Chondrocyte (in vitro differentiated cells): ENCODE results near the gene GPER1. TPM values are rescaled to one million over a fixed set of nuclear protein-coding genes. Genes with fewer than 3 reads are reported as not detected.
A peak's percentile ranks its signal among the peaks of the same experiment; 100 is the strongest.
"Not testable (repeated sequence)": the region's sequence is repeated elsewhere in the genome, so short reads cannot be mapped to it uniquely, and the experiment has no call there.

ENCODE experiments used
- DNase-seq: peaks from one replicate; pipeline ENCODE4 v3.0.0; 2021; ENCODE audit warnings: mixed read lengths, low spot score
- H3K27ac Mint-ChIP-seq: one replicate; pipeline ENCODE4 v1.8.0; 2021; ENCODE audit warnings: mild to moderate bottlenecking, moderate library complexity, mixed read lengths; ENCODE audit not compliant: unreplicated experiment
- H3K27me3 Mint-ChIP-seq: 2 replicates; pipeline ENCODE4 v1.8.0; 2021; ENCODE audit warnings: low read depth, mixed read lengths
- H3K36me3 Mint-ChIP-seq: 2 replicates; pipeline ENCODE4 v1.8.0; 2021; ENCODE audit warnings: low read depth, mixed read lengths
- H3K4me1 Mint-ChIP-seq: 2 replicates; pipeline ENCODE4 v1.8.0; 2021; ENCODE audit warnings: low read depth, mild to moderate bottlenecking, mixed read lengths
- H3K4me3 Mint-ChIP-seq: one replicate; pipeline ENCODE4 v1.8.0; 2021; ENCODE audit warnings: mild to moderate bottlenecking, moderate library complexity, mixed read lengths; ENCODE audit not compliant: unreplicated experiment
- H3K9me3 Mint-ChIP-seq: 2 replicates; pipeline ENCODE4 v1.8.0; 2021; ENCODE audit warnings: low read depth, mixed read lengths
- total RNA-seq: library from RNA; stranded (reverse); gene quantifications from 3 replicates; pipeline ENCODE4 v1.2.1, GENCODE V29; 2021
- TF ChIP-seq, protein P1 (sequence below): fragments of 200-600 bp; sonication (generic); IDR thresholded peaks from 2 replicates; pipeline ENCODE4 v1.5.0; 2021; ENCODE audit warnings: antibody characterized with exemption, mild to moderate bottlenecking, moderate library complexity

The GPER1 gene
- total RNA-seq, 1 donor from 2014 or later: 9.9 TPM

DNA sequence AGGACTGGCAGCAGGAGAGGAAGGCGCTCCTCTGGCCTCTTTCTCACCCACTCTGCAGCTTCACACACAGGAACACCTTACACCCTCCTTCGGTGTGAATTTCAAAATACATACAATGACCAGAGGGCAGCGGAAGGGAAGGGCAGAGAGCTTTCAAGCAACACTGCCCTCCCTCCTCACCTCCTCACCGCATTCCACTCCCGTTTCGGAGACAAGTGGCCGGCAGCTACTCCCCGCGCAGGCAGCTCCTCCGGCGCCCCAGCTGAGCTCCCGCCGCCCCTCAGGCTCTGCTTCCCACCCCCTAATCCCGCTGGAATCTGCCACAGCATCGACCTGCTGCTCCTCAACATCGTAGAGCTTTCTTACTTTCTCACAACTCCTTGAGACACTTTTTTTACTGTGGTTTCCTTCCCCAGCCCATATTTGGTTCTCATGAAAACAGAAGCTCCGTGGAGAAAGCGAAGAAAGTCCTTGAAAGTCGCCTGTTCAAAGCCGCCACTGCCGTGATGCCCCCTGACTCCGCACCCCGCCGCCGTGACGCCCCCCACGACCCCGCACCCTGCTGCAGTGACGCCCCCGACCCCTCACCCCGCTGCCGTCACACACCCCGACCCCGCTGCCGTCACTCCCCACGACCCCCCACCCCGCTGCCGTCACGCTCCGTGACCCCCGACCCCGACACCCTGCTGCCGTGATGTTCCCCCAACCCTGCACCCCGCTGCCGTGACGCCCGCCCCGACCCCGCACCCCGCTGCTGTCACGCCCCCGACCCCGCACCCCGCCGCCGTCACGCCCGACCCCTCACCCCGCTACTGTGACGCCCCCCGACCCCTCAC, 14.6 kb upstream of the GPER1 start:
- H3K4me1 Mint-ChIP-seq: peaks cover 5% of the 10 kb centered on the region
- DNase-seq: no peak
- H3K36me3 Mint-ChIP-seq: no peaks in the 10 kb centered on the region
- TF ChIP-seq, protein P1, sequence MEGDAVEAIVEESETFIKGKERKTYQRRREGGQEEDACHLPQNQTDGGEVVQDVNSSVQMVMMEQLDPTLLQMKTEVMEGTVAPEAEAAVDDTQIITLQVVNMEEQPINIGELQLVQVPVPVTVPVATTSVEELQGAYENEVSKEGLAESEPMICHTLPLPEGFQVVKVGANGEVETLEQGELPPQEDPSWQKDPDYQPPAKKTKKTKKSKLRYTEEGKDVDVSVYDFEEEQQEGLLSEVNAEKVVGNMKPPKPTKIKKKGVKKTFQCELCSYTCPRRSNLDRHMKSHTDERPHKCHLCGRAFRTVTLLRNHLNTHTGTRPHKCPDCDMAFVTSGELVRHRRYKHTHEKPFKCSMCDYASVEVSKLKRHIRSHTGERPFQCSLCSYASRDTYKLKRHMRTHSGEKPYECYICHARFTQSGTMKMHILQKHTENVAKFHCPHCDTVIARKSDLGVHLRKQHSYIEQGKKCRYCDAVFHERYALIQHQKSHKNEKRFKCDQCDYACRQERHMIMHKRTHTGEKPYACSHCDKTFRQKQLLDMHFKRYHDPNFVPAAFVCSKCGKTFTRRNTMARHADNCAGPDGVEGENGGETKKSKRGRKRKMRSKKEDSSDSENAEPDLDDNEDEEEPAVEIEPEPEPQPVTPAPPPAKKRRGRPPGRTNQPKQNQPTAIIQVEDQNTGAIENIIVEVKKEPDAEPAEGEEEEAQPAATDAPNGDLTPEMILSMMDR: no peak
- H3K4me3 Mint-ChIP-seq: no peak overlapping the region
- no peak overlapping the region for H3K27ac Mint-ChIP-seq
- H3K27me3 Mint-ChIP-seq: no peaks in the 10 kb centered on the region
- H3K9me3 Mint-ChIP-seq: no peaks in the 10 kb centered on the region

DNA sequence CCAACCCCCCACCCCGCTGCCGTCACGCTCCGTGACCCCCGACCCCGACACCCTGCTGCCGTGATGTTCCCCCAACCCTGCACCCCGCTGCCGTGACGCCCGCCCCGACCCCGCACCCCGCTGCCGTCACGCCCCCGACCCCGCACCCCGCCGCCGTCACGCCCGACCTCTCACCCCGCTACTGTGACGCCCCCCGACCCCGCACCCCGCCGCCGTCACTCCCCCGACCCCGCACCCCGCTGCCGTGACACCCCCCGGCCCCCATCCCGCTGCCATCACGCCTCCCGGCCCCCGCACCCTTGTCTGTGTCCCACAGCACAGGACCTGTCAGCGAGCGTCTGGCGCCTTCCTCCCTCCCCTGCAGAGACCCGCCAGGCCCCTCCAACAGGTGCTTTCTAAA, 13.9 kb upstream of the GPER1 start:
- not testable (repeated sequence) for H3K4me1 Mint-ChIP-seq, H3K9me3 Mint-ChIP-seq, H3K4me3 Mint-ChIP-seq, H3K27me3 Mint-ChIP-seq, DNase-seq, H3K27ac Mint-ChIP-seq, H3K36me3 Mint-ChIP-seq

DNA sequence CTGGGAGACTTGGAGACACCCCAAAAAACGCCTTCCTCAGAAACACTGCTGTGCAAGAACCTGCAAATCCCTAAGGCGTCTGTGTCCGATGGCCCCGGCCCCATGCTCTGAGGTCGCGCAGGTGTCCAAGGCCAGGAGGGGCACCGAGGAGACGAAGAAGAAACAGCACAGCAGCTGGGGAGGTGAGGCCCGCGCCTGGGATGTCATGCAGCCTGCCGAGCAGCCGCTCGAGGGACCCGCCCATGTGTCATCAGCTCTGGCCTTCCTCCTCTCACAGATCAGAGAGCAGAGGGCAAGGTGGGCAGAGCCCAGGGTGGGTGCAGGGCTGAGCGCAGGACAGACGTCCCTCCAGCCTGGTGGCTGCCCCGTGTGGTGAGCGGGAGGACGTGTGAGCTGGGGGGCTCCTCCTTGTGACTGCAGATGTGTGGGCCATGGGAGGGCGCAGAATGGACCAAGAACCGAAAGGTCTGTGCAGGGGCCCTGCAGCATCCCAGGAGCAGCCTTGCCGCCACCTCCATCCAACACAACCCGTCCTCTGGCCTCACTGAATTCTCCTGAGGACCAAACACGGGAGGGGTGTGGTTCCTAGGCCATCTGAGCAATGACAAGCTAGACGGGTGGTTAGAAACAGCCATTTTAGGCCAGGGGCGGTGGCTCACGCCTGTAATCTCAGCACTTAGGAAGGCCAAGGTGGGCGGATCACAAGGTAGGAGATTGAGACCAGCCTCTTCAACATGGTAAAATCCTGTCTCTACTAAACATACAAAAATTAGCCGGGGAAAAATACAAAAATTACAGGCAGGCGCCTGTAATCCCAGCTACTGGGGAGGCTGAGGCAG, 13.1 kb upstream of the GPER1 start:
- H3K4me1 Mint-ChIP-seq: peaks cover 5% of the 10 kb centered on the region
- TF ChIP-seq, protein P1: no peak
- H3K27me3 Mint-ChIP-seq: no peaks in the 10 kb centered on the region
- DNase-seq: no peak
- H3K36me3 Mint-ChIP-seq: no peaks in the 10 kb centered on the region
- no peak overlapping the region for H3K4me3 Mint-ChIP-seq
- H3K27ac Mint-ChIP-seq: no peak overlapping the region
- H3K9me3 Mint-ChIP-seq: no peaks in the 10 kb centered on the region

DNA sequence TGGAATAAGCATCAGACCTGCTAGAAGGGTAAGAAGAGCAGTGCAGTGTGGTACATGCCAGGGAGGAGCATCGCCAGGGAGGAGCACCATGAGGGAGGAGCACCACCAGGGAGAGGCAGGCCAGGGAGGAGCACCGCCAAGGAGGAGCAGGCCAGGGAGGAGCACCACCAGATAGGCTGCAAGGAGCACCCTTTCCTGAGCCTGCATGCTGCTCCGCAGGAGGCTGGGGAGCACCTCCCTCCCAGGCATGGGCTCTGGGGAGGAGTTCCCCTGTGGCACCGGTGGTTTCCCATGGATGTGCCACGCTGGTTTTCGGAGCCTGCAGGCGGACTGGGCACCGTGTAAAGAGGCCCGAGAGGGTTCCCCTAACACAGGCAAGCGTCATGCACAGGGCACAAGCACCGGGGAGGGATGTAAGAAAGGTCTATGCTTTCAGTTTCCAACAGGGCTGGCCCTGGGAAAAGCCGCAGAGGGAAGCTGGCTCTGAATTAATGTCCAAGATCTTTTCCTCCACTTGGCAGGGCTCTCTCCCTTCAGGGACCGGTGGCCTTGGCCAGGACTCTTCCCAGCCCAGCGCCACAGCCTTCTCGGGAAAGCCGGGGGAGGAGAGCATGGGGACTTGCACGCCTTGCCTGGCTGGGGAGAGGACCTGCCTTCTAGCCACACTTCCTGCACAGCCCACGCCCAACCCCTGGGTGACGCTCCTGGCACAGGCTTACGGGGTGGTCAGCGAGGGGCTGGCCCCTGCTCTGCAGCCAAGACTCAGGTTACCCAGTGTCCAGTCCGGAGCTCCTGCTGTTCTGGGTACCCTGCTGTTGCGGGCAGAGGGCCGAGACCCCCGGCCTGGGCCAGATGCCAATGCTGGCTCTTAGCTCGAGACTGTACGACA, 11.5 kb upstream of the GPER1 start:
- no peak overlapping the region for H3K4me3 Mint-ChIP-seq
- no peak for DNase-seq
- H3K27ac Mint-ChIP-seq: peak overlapping the region; percentile 57
- no peaks in the 10 kb centered on the region for H3K36me3 Mint-ChIP-seq
- H3K9me3 Mint-ChIP-seq: no peaks in the 10 kb centered on the region
- TF ChIP-seq, protein P1: no peak
- peaks cover 5% of the 10 kb centered on the region for H3K4me1 Mint-ChIP-seq
- H3K27me3 Mint-ChIP-seq: no peaks in the 10 kb centered on the region

DNA sequence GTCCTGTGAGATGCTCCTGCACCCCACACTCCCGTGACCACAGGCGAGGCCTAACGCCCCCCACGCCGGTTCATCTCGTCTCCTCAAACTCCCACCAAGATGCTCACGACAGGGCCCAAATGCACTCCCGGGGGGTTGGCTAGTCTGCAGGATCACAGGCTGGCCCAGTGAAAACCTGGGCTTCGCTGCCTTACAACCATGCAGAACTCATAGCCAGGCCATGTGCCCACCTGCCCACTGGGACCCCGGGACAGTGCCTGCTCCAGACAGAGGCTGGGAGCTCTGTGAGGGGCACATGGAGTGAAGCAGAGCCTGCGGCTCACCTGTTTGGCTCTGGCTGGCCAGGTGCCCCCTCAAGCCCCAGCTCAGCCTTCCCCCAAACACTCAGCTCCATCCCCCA, 9.4 kb upstream of the GPER1 start:
- TF ChIP-seq, protein P1: no peak
- no peaks in the 10 kb centered on the region for H3K4me1 Mint-ChIP-seq
- no peak for DNase-seq
- H3K27ac Mint-ChIP-seq: no peak overlapping the region
- no peaks in the 10 kb centered on the region for H3K36me3 Mint-ChIP-seq
- no peaks in the 10 kb centered on the region for H3K27me3 Mint-ChIP-seq
- H3K4me3 Mint-ChIP-seq: no peak overlapping the region
- H3K9me3 Mint-ChIP-seq: no peaks in the 10 kb centered on the region
